Measurements from ENCODE around the gene CAMTA1. TPM values are rescaled to one million over a fixed set of nuclear protein-coding genes. Genes with fewer than 3 reads are reported as not detected.

Gene CAMTA1
- total RNA-seq, 1 donor from 2014 or later: 81.6 TPM

DNA sequence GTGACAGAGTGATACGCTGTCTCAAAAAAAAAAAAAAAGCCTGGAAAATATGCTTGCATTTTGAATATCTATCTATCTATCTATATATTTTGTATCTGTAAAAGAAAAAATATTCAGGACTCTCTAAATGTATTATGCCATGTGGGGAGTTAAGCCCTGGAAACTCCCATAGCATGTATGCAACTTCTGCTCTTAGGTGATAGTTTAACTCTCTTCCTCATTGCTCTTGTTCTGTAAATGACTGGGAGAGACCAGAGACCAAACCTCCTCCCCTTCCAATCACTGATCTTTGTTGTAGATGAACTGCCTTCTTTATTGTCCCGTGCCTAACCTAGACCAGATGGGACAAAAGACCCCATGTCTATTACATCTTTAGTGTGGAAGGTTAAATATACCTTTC, 37.6 kb upstream of the CAMTA1 start:
- DNase-seq (ENCODE audit: extremely low spot score, unreplicated experiment): no peak
- H3K36me3 Mint-ChIP-seq (ENCODE audit: unreplicated experiment): no peaks in the 10 kb centered on the region
- peaks cover 42% of the 10 kb centered on the region for H3K27me3 Mint-ChIP-seq (ENCODE audit: unreplicated experiment)
- peaks cover 9% of the 10 kb centered on the region for H3K4me1 Mint-ChIP-seq (ENCODE audit: unreplicated experiment)
- H3K4me3 Mint-ChIP-seq (ENCODE audit: unreplicated experiment): no peak overlapping the region
- H3K9me3 Mint-ChIP-seq (ENCODE audit: unreplicated experiment): no peaks in the 10 kb centered on the region
- H3K27ac Mint-ChIP-seq (ENCODE audit: unreplicated experiment): no peak overlapping the region
- TF ChIP-seq, protein P1, sequence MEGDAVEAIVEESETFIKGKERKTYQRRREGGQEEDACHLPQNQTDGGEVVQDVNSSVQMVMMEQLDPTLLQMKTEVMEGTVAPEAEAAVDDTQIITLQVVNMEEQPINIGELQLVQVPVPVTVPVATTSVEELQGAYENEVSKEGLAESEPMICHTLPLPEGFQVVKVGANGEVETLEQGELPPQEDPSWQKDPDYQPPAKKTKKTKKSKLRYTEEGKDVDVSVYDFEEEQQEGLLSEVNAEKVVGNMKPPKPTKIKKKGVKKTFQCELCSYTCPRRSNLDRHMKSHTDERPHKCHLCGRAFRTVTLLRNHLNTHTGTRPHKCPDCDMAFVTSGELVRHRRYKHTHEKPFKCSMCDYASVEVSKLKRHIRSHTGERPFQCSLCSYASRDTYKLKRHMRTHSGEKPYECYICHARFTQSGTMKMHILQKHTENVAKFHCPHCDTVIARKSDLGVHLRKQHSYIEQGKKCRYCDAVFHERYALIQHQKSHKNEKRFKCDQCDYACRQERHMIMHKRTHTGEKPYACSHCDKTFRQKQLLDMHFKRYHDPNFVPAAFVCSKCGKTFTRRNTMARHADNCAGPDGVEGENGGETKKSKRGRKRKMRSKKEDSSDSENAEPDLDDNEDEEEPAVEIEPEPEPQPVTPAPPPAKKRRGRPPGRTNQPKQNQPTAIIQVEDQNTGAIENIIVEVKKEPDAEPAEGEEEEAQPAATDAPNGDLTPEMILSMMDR (IDR thresholded peaks at IDR 0.05): no peak

- TF ChIP-seq, protein P1 (IDR thresholded peaks at IDR 0.05): no peak
- Mint-ChIP-seq H3K27ac (ENCODE audit: unreplicated experiment) (no peak overlapping the region), H3K4me3 (ENCODE audit: unreplicated experiment) (no peak overlapping the region), H3K4me1 (ENCODE audit: unreplicated experiment) (no peaks in the 10 kb centered on the region), H3K27me3 (ENCODE audit: unreplicated experiment) (peaks cover 59% of the 10 kb centered on the region), H3K36me3 (ENCODE audit: unreplicated experiment) (no peaks in the 10 kb centered on the region), H3K9me3 (ENCODE audit: unreplicated experiment) (no peaks in the 10 kb centered on the region)
- no peak for DNase-seq (ENCODE audit: extremely low spot score, unreplicated experiment)
These were observed 34.8 kb upstream of the CAMTA1 start for GRCh38 chr1:6750490-6750889.

DNA sequence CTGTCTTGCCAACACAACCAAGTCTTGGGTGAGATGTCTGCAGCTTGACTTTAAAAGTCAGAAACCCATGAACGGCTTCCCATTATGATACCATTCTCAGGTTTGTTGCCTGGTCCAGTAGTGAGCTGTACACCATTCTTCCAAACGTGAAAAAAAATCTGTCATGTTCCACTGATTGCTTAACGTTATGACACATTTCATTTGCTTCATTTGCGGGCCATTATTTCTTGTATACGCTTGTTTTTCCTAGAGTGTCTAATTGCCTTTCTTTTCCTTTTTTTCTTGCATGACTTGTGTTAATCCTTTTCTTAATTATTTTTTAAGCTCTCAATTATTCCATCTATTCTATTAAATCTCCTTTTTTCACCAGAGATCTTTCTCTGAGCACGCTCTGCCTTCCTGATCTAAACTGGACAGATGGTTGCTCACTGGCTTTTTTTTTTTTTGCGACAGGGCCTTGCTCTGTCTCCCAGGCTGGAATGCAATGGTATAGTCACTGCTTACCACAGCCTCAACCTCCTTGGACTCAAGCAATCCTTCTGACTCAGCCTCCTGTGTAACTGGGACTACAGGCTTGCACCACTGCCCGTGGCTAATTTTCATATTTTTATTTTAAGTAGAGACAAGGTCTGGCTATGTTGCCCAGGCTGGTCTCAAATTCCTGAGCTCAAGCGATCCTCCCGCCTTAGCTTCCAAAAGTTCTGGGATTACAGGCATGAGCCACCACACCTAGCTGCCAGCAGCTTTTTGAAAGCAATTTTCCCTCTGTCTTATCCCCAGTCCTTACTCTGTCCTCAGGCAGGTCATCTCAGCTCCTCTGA, 31.7 kb upstream of the CAMTA1 start:
- no peak overlapping the region for H3K27ac Mint-ChIP-seq (ENCODE audit: unreplicated experiment)
- TF ChIP-seq, protein P1 (IDR thresholded peaks at IDR 0.05): no peak
- H3K27me3 Mint-ChIP-seq (ENCODE audit: unreplicated experiment): peaks cover 46% of the 10 kb centered on the region
- no peak overlapping the region for H3K4me3 Mint-ChIP-seq (ENCODE audit: unreplicated experiment)
- H3K9me3 Mint-ChIP-seq (ENCODE audit: unreplicated experiment): no peaks in the 10 kb centered on the region
- no peak for DNase-seq (ENCODE audit: extremely low spot score, unreplicated experiment)
- H3K36me3 Mint-ChIP-seq (ENCODE audit: unreplicated experiment): no peaks in the 10 kb centered on the region
- no peaks in the 10 kb centered on the region for H3K4me1 Mint-ChIP-seq (ENCODE audit: unreplicated experiment)

DNA sequence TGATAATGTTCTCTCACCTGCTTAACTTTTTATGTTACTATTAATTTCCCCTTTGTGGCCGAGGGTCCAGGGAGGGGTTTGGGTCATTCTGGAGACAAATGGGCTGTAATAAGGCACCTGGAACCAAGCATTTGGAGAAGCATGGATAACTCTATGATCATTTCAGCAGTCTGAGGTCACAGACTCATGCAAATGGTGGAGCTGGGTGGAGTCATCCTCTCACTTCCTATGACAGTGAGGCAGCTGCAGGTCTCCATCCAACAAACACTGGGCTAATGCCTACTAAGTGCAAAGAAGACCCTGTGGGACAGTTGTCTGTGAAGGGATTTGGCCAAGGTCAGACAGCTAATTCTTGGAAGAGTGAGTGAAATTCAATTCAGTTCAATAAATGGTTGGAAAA, 28.8 kb upstream of the CAMTA1 start:
- Mint-ChIP-seq H3K27ac (ENCODE audit: unreplicated experiment) (no peak overlapping the region), H3K27me3 (ENCODE audit: unreplicated experiment) (peaks cover 25% of the 10 kb centered on the region), H3K9me3 (ENCODE audit: unreplicated experiment) (no peaks in the 10 kb centered on the region), H3K36me3 (ENCODE audit: unreplicated experiment) (no peaks in the 10 kb centered on the region), H3K4me3 (ENCODE audit: unreplicated experiment) (no peak overlapping the region), H3K4me1 (ENCODE audit: unreplicated experiment) (no peaks in the 10 kb centered on the region)
- TF ChIP-seq, protein P1 (IDR thresholded peaks at IDR 0.05): no peak
- no peak for DNase-seq (ENCODE audit: extremely low spot score, unreplicated experiment)

GRCh38 chr1:6757719-6758435, 27.4 kb upstream of the CAMTA1 start:
- no peak overlapping the region for H3K4me3 Mint-ChIP-seq (ENCODE audit: unreplicated experiment)
- H3K27me3 Mint-ChIP-seq (ENCODE audit: unreplicated experiment): peaks cover 21% of the 10 kb centered on the region
- no peaks in the 10 kb centered on the region for H3K4me1 Mint-ChIP-seq (ENCODE audit: unreplicated experiment)
- TF ChIP-seq, protein P1 (IDR thresholded peaks at IDR 0.05): no peak
- H3K9me3 Mint-ChIP-seq (ENCODE audit: unreplicated experiment): no peaks in the 10 kb centered on the region
- no peak overlapping the region for H3K27ac Mint-ChIP-seq (ENCODE audit: unreplicated experiment)
- DNase-seq (ENCODE audit: extremely low spot score, unreplicated experiment): no peak
- no peaks in the 10 kb centered on the region for H3K36me3 Mint-ChIP-seq (ENCODE audit: unreplicated experiment)
